ENCODE measurements around the gene DNLZ. TPM values are rescaled to one million over a fixed set of nuclear protein-coding genes. Genes with fewer than 3 reads are reported as not detected.

DNLZ gene
- total RNA-seq, 1 experiment from 2014 or later: 9.1 TPM

DNA sequence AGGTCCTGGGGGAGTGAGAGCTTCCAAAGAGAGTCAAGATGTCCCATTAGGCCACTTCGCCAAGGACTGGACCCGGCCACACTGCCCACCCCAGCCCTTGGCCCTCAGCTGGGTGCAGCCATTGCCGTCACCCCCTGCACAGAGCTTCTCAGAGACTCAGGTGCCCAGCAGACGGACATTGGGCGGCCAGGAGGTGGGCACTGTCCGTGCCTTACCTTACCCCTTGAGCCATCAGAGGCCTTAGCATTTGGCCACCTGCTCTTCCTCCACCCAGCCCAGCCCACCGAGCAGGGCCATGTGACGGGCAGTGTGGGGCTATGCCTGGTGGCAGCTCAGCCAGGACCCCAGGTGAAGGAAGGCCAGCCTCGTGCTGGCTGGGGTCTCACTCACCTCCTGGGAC is 3.3 kb upstream of the DNLZ start:
- POLR2A ChIA-PET (ENCODE audit: unreplicated experiment): interaction anchor here (0.6 kb wide), 1 partner anchor 28 kb away, joined by 4 read pairs; no protein-coding TSS in a partner anchor

DNA sequence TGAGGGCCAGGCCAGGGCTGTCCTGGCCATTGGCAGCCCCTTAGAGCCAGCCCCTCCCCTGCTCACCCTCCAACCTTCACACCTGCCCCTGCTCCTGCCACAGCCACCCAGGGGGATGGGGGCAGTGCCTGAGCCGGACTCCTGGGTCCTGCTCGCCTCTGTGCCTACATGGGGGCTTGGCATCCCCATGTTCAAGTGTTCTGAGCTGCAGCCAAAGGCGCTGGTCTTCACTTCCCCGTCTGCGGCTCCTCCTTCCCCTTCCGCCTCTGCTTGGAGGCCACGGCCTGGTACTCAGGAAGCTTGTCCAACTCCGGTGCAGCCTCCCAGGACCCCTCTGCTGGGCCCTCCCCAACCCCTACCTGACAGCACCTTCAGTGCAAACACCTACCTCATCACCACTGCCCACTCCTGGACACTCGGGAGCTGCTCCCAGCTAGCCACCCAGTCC is 2.3 kb upstream of the DNLZ start:
- H4K20me1 ChIP-seq (ENCODE audit: insufficient read depth): no peaks in the 10 kb centered on the region
- POLR2A ChIA-PET (ENCODE audit: unreplicated experiment): no interaction called here
- H3K4me3 ChIP-seq: no peak overlapping the region
- H3K27ac ChIP-seq: no peak overlapping the region
- H3K4me2 ChIP-seq: no peak overlapping the region
- TF ChIP-seq, protein P1, sequence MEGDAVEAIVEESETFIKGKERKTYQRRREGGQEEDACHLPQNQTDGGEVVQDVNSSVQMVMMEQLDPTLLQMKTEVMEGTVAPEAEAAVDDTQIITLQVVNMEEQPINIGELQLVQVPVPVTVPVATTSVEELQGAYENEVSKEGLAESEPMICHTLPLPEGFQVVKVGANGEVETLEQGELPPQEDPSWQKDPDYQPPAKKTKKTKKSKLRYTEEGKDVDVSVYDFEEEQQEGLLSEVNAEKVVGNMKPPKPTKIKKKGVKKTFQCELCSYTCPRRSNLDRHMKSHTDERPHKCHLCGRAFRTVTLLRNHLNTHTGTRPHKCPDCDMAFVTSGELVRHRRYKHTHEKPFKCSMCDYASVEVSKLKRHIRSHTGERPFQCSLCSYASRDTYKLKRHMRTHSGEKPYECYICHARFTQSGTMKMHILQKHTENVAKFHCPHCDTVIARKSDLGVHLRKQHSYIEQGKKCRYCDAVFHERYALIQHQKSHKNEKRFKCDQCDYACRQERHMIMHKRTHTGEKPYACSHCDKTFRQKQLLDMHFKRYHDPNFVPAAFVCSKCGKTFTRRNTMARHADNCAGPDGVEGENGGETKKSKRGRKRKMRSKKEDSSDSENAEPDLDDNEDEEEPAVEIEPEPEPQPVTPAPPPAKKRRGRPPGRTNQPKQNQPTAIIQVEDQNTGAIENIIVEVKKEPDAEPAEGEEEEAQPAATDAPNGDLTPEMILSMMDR (conservative IDR thresholded peaks at IDR 0.05): no peak
- TF ChIP-seq EZH2 (IDR thresholded peaks at IDR 0.05; ENCODE audit: low read depth): no peak
- no peaks in the 10 kb centered on the region for H3K36me3 ChIP-seq (ENCODE audit: low read depth)
- DNase-seq: no peak
- no peaks in the 10 kb centered on the region for H3K27me3 ChIP-seq (ENCODE audit: insufficient read depth, low read depth)
- no peaks in the 10 kb centered on the region for H3K9me3 ChIP-seq (ENCODE audit: insufficient read depth, low read depth)
- no TSS peak for BruUV-seq (replicated peaks)
- no peaks in the 10 kb centered on the region for H3K9me2 ChIP-seq (ENCODE audit: insufficient read depth)
- CTCF ChIA-PET: no interaction called here
- peaks cover 5% of the 10 kb centered on the region; the same call in 1 of the 2 replicates for H3K79me2 ChIP-seq (ENCODE audit: low read depth)
- H3K4me1 ChIP-seq (replicated peaks; ENCODE audit: insufficient read depth): peaks cover 12% of the 10 kb centered on the region
- H3F3A ChIP-seq (ENCODE audit: insufficient read depth, low read depth): no peaks in the 10 kb centered on the region
- no peak overlapping the region for H2AFZ ChIP-seq
- intact Hi-C loops (cut with micrococcal nuclease; ENCODE audit: unreplicated experiment): no loop called here

More for the DNA sequence above, 3.3 kb upstream of the DNLZ start:
- H3K4me3 ChIP-seq: no peak overlapping the region
- no peak overlapping the region for H2AFZ ChIP-seq
- H3F3A ChIP-seq (ENCODE audit: insufficient read depth, low read depth): no peaks in the 10 kb centered on the region; the same call in 1 of the 2 replicates
- H3K27ac ChIP-seq: no peak overlapping the region
- H3K9me3 ChIP-seq (ENCODE audit: insufficient read depth, low read depth): no peaks in the 10 kb centered on the region
- H3K36me3 ChIP-seq (ENCODE audit: low read depth): no peaks in the 10 kb centered on the region
- DNase-seq: no peak
- peaks cover 13% of the 10 kb centered on the region for H3K4me1 ChIP-seq (replicated peaks; ENCODE audit: insufficient read depth)
- intact Hi-C loops (cut with micrococcal nuclease; ENCODE audit: unreplicated experiment): no loop called here
- H3K27me3 ChIP-seq (ENCODE audit: insufficient read depth, low read depth): no peaks in the 10 kb centered on the region
- no peak for TF ChIP-seq EZH2 (IDR thresholded peaks at IDR 0.05; ENCODE audit: low read depth)
- TF ChIP-seq, protein P1 (conservative IDR thresholded peaks at IDR 0.05): no peak
- no peaks in the 10 kb centered on the region for H3K9me2 ChIP-seq (ENCODE audit: insufficient read depth)
- no TSS peak for BruUV-seq (replicated peaks)
- peaks cover 5% of the 10 kb centered on the region; the same call in 1 of the 2 replicates for H3K79me2 ChIP-seq (ENCODE audit: low read depth)
- H3K4me2 ChIP-seq: no peak overlapping the region
- no peaks in the 10 kb centered on the region for H4K20me1 ChIP-seq (ENCODE audit: insufficient read depth)
- CTCF ChIA-PET: interaction anchor here (0.6 to 0.8 kb wide), 2 partner anchors 8 to 21 kb away, joined by 6 to 8 read pairs; no protein-coding TSS in a partner anchor

DNA sequence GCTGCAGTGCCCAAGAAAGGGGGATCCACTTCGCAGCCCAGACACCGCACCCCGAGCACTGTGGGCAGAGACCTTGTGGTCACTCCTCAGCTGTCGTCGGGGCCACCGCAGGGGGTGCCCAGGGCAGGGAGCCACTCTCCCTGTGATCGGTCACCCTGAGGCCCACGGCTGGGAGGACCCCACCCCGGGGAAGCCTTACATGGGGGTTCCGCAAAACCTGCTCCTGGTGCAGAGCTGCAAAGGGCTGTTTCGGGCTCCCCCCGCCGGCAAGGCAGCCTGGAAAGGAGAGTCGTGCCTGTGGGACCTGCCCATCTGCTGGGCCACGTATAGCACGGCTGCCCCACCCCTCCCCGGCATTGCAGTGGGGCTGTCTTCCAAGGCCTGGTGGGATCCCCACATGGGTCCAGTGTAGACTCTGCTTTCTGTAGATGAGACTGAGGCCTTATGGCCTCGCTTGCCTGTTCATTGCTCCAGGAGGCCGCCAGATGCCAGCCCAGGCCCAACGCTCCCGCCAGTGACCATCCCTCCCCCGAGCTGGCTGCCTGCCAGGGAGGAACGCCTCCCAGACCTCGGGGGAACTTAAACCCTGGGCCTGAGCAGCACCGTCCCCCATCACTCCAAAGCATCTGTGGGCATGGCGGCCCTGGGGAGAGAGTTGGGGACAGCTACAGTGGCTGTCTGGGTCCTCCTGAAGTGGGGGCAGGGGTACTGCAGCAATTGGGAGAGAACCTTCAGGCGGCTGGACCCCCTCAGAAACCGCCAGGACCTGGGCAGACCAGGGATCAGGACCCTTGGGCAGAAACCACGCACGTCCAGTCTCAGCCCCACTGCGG is 1.6 kb upstream of the DNLZ start:
- ChIA-PET POLR2A (ENCODE audit: unreplicated experiment) (interaction anchor here (0.7 kb wide), 1 partner anchor 16 kb away, joined by 3 read pairs; no protein-coding TSS in a partner anchor), CTCF (no interaction called here)
- no peak for DNase-seq
- Histone ChIP-seq H3K36me3 (ENCODE audit: low read depth) (no peaks in the 10 kb centered on the region), H2AFZ (no peak overlapping the region), H3K9me2 (ENCODE audit: insufficient read depth) (no peaks in the 10 kb centered on the region), H3K4me1 (replicated peaks; ENCODE audit: insufficient read depth) (peaks cover 12% of the 10 kb centered on the region), H3K4me3 (no peak overlapping the region), H3K27me3 (ENCODE audit: insufficient read depth, low read depth) (no peaks in the 10 kb centered on the region), H3F3A (ENCODE audit: insufficient read depth, low read depth) (no peaks in the 10 kb centered on the region), H4K20me1 (ENCODE audit: insufficient read depth) (no peaks in the 10 kb centered on the region), H3K27ac (no peak overlapping the region), H3K79me2 (ENCODE audit: low read depth) (peaks cover 5% of the 10 kb centered on the region; the same call in 1 of the 2 replicates), H3K9me3 (ENCODE audit: insufficient read depth, low read depth) (no peaks in the 10 kb centered on the region), H3K4me2 (no peak overlapping the region)
- TF ChIP-seq EZH2 (IDR thresholded peaks at IDR 0.05; ENCODE audit: low read depth): no peak
- TF ChIP-seq, protein P1 (conservative IDR thresholded peaks at IDR 0.05): no peak
- BruUV-seq (replicated peaks): no TSS peak
- intact Hi-C loops (cut with micrococcal nuclease; ENCODE audit: unreplicated experiment): no loop called here
